OCI-LY1 (cell line): ENCODE results near the gene TMEM59L.

Source experiments
- H2AFZ ChIP-seq: fragments of 200-600 bp; sonication (generic), shearing (Covaris generic); 2 replicates; pipeline ENCODE4 v1.6.0; 2014; ENCODE audit warnings: antibody characterized with exemption, mild to moderate bottlenecking, low read length
- H3F3A ChIP-seq: fragments of 200-600 bp; sonication (generic), shearing (Covaris generic); 2 replicates; pipeline ENCODE4 v1.6.0; 2014; ENCODE audit warnings: mild to moderate bottlenecking, antibody characterized with exemption, low read length, moderate library complexity; ENCODE audit not compliant: insufficient read depth
- H3K27ac ChIP-seq: fragments of 200-600 bp; sonication (generic); 2 replicates; pipeline ENCODE4 v1.5.1; 2014; ENCODE audit warnings: low read length, mixed run types, mild to moderate bottlenecking, low read depth; ENCODE audit not compliant: poor library complexity, severe bottlenecking
- H3K27me3 ChIP-seq: fragments of 200-600 bp; sonication (generic); 2 replicates; pipeline ENCODE4 v1.6.0; 2014; ENCODE audit warnings: antibody characterized with exemption, mild to moderate bottlenecking, low read length, moderate library complexity; ENCODE audit not compliant: insufficient read depth
- H3K36me3 ChIP-seq: fragments of 200-600 bp; sonication (generic); 2 replicates; pipeline ENCODE4 v1.6.1; 2014; ENCODE audit warnings: mild to moderate bottlenecking, antibody characterized with exemption, low read length, moderate library complexity, mixed read lengths; ENCODE audit not compliant: insufficient read depth
- H3K4me1 ChIP-seq: fragments of 200-600 bp; sonication (generic); 2 replicates; pipeline ENCODE4 v1.5.1; 2014; ENCODE audit warnings: mild to moderate bottlenecking, low read length, moderate library complexity; ENCODE audit not compliant: insufficient read depth, severe bottlenecking
- H3K4me2 ChIP-seq: fragments of 200-600 bp; sonication (generic), shearing (Covaris generic); 2 replicates; pipeline ENCODE4 v1.6.1; 2014; ENCODE audit warnings: low read length
- H3K4me3 ChIP-seq: fragments of 200-600 bp; sonication (generic); 2 replicates; pipeline ENCODE4 v1.5.1; 2014; ENCODE audit warnings: low read length, low read depth, mild to moderate bottlenecking, mixed read lengths; ENCODE audit not compliant: poor library complexity, severe bottlenecking
- H3K79me2 ChIP-seq: fragments of 200-600 bp; shearing (Covaris generic); 2 replicates; pipeline ENCODE4 v1.6.1; 2016; ENCODE audit warnings: mixed run types, low read length, mixed read lengths; ENCODE audit not compliant: insufficient read depth
- H3K9ac ChIP-seq: fragments of 200-600 bp; sonication (generic), shearing (Covaris generic); 2 replicates; pipeline ENCODE4 v1.6.1; 2014; ENCODE audit warnings: mild to moderate bottlenecking, low read length, mixed read lengths
- H3K9me2 ChIP-seq: fragments of 200-600 bp; sonication (generic), shearing (Covaris generic); 2 replicates; pipeline ENCODE4 v1.6.1; 2014; ENCODE audit warnings: low read depth, mild to moderate bottlenecking, low read length, mixed read lengths
- H3K9me3 ChIP-seq: fragments of 200-600 bp; shearing (Covaris generic); 2 replicates; pipeline ENCODE4 v1.6.1; 2014; ENCODE audit warnings: low read length, mixed read lengths
- H4K20me1 ChIP-seq: fragments of 200-600 bp; sonication (generic), shearing (Covaris generic); 2 replicates; pipeline ENCODE4 v1.6.0; 2016; ENCODE audit warnings: mild to moderate bottlenecking, low read length; ENCODE audit not compliant: insufficient read depth
- EZH2 ChIP-seq: fragments of 200-600 bp; sonication (generic), shearing (Covaris generic); IDR thresholded peaks from 2 replicates; pipeline ENCODE4 v1.8.0; 2017; ENCODE audit warnings: borderline replicate concordance, mixed run types, mild to moderate bottlenecking, antibody characterized with exemption, low read length, moderate library complexity, mixed read lengths
- TF ChIP-seq, protein P1 (sequence below): fragments of 200-600 bp; sonication (generic), shearing (Covaris generic); IDR thresholded peaks from 2 replicates; pipeline ENCODE4 v1.5.1; 2017; ENCODE audit warnings: mild to moderate bottlenecking, antibody characterized with exemption, low read length, moderate library complexity, mixed read lengths

Gene TMEM59L

DNA sequence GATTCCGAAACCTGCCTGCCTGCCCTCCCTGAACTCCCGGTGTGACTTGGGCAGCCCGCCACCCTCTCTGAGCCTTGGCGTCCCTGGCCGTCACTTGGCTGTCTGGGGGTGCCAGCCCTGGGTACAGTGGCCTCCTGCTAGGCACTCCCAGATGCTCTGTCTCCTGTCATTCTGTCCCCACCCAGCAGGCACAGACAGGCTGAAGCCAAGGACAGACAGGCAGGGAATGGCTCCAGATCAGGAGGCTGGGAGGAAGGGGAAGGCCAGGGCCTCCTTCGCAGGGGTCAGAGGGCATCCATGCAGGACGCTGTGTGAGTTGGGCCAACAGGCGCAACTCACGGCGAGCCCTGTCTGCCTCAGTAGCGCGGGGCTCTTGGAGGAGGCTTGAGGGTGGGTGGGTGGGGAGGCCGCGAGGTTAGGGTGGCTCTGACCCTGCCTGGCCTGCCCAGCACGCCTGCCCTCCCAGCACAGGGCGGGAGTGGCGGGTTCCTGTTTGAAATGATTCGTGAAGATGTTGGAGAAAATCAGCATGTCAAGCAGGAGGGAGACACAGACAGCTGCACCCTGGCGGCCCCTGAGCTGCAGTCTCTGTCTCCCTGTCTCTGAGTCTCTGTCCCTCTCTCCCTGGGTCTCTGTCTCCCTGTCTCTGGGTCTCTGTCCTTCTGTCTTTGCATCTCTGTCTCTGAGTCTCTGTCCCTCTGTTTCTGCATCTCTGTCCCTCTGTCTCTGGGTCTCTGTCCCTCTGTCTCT lies 43.8 kb downstream of the TMEM59L start:
- H3K9ac ChIP-seq, result no peak overlapping the region

DNA sequence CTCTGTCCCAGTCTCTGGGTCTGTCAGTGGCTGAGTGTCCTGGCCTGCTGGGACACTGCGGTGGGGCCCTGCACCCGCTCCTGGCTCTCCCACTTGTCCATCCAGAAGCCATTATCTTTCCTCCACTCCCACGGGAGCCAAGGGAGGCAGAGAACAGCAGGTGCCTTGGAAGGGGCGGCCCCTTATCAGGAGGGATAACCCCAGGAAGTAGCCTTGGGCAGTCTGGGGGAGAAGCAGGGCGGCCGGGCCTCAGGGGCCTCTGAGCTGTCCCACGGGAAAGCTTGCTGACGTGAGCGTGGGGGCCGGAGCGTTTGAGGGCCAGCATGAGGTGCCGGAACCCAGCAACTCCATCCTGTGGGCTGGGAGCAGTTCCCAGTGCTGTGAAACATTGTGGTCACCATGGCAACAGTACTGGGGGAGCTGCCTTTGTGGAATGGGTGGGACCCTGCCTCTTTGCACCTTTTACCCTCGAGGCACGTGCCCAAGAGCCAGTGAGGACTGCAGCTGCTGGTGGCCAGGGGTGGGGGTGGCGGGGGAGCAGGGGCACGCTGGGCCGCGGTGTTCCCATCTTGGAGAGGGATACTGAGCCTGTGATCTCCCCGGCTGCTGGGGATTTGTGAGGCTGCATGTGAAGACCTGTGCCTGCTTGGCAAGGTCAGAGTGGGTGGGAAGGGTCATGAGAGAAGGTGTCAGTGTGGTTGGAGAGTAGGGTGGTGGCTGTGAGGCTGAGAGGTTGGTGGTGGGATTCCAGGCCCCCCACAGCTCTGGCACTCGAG lies 45.1 kb downstream of the TMEM59L start:
- Histone ChIP-seq H3K4me2 (no peak overlapping the region), H2AFZ (no peak overlapping the region), H4K20me1 (no peaks in the 10 kb centered on the region), H3K9me2 (no peaks in the 10 kb centered on the region), H3K4me1 (no peaks in the 10 kb centered on the region), H3K9me3 (no peaks in the 10 kb centered on the region), H3K36me3 (no peaks in the 10 kb centered on the region), H3K4me3 (no peak overlapping the region), H3K79me2 (no peaks in the 10 kb centered on the region), H3K27me3 (peaks cover 15% of the 10 kb centered on the region; the same call in 1 of the 2 replicates), H3K9ac (no peak overlapping the region), H3K27ac (no peak overlapping the region), H3F3A (no peaks in the 10 kb centered on the region)
- TF ChIP-seq, protein P1, sequence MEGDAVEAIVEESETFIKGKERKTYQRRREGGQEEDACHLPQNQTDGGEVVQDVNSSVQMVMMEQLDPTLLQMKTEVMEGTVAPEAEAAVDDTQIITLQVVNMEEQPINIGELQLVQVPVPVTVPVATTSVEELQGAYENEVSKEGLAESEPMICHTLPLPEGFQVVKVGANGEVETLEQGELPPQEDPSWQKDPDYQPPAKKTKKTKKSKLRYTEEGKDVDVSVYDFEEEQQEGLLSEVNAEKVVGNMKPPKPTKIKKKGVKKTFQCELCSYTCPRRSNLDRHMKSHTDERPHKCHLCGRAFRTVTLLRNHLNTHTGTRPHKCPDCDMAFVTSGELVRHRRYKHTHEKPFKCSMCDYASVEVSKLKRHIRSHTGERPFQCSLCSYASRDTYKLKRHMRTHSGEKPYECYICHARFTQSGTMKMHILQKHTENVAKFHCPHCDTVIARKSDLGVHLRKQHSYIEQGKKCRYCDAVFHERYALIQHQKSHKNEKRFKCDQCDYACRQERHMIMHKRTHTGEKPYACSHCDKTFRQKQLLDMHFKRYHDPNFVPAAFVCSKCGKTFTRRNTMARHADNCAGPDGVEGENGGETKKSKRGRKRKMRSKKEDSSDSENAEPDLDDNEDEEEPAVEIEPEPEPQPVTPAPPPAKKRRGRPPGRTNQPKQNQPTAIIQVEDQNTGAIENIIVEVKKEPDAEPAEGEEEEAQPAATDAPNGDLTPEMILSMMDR, result no peak
- no peak for TF ChIP-seq EZH2

More for the DNA sequence above, 43.8 kb downstream of the TMEM59L start:
- no peaks in the 10 kb centered on the region for H3K9me2 ChIP-seq
- no peaks in the 10 kb centered on the region for H3K36me3 ChIP-seq
- H3K4me1 ChIP-seq, result no peaks in the 10 kb centered on the region
- no peaks in the 10 kb centered on the region for H3K79me2 ChIP-seq
- H2AFZ ChIP-seq, result no peak overlapping the region
- H3K27me3 ChIP-seq, result peaks cover 9% of the 10 kb centered on the region; the same call in 1 of the 2 replicates
- no peak overlapping the region for H3K4me2 ChIP-seq
- H3K4me3 ChIP-seq, result no peak overlapping the region
- no peaks in the 10 kb centered on the region for H4K20me1 ChIP-seq
- no peaks in the 10 kb centered on the region for H3F3A ChIP-seq
- H3K27ac ChIP-seq, result no peak overlapping the region
- no peak for TF ChIP-seq EZH2
- TF ChIP-seq, protein P1, result no peak
- H3K9me3 ChIP-seq, result no peaks in the 10 kb centered on the region

DNA sequence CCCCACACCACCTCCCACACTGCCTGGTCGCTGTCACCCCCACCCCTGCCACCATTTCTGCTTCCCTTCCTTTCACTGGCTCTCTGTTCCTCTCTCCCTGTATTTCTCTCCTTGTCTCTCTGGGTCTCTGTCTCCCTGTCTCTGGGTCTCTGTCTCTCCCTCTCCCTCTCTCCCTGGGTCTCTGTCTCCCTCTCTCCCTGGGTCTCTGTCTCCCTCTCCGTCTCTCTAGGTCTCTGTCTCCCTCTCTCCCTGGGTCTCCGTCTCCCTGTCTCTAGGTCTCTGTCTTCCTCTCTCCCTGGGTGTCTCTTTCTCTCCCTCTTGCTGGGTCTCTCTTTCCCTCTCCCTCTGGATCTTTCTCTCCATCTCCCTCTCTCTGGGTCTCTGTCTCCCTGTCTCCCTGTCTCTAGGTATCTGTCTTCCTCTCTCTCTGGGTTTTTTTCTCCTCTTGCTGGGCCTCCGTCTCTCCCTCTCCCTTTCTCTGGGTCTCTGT lies 45.7 kb downstream of the TMEM59L start:
- Histone ChIP-seq H3K4me1 (no peaks in the 10 kb centered on the region), H3K27ac (no peak overlapping the region), H3K9ac (no peak overlapping the region), H3K4me3 (no peak overlapping the region), H4K20me1 (no peaks in the 10 kb centered on the region), H3K79me2 (no peaks in the 10 kb centered on the region), H3K9me2 (no peaks in the 10 kb centered on the region), H3K4me2 (no peak overlapping the region), H3K36me3 (no peaks in the 10 kb centered on the region), H3K9me3 (no peaks in the 10 kb centered on the region), H3F3A (no peaks in the 10 kb centered on the region), H3K27me3 (peaks cover 15% of the 10 kb centered on the region; the same call in 1 of the 2 replicates), H2AFZ (no peak overlapping the region)
- TF ChIP-seq, protein P1, result no peak
- TF ChIP-seq EZH2, result no peak
